Brain microvascular endothelial cell (primary cell): ENCODE measurements around the gene KCNQ5.

Source experiments
- DNase-seq: peaks from one replicate; pipeline ENCODE4 v3.0.0-alpha.2; 2020
- H3K27ac ChIP-seq: fragments of 250-450 bp; sonication (Bioruptor Pico); 2 replicates; pipeline ENCODE4 v1.5.1; 2020; ENCODE audit warnings: mild to moderate bottlenecking, moderate library complexity
- H3K27me3 ChIP-seq: fragments of 250-450 bp; sonication (Bioruptor Pico); replicated peaks from 2 replicates; pipeline ENCODE4 v1.5.1; 2020; ENCODE audit warnings: mild to moderate bottlenecking
- H3K36me3 ChIP-seq: fragments of 250-450 bp; sonication (Bioruptor Pico); replicated peaks from 2 replicates; pipeline ENCODE4 v1.5.1; 2020; ENCODE audit warnings: mild to moderate bottlenecking
- H3K4me3 ChIP-seq: 2 replicates; pipeline ENCODE4 v1.5.1; 2011; ENCODE audit warnings: low read depth, mild to moderate bottlenecking, control low read depth, low read length, moderate library complexity
- CTCF ChIP-seq: IDR thresholded peaks from 2 replicates; pipeline ENCODE4 v1.5.1; 2011; ENCODE audit warnings: low read depth, mild to moderate bottlenecking, moderate library complexity, low read length, control low read depth, inconsistent platforms; ENCODE audit errors: missing control alignments
- in situ Hi-C: cut with HindIII; loops from 2 replicates; pipeline ENCODE4 v1.10.0; 2017; ENCODE audit warnings: low sequenced_read_pairs, low pct_ligation_motif_present

The KCNQ5 gene

GRCh38 chr6:72856801-72857200 lies 234.9 kb downstream of the KCNQ5 start:
- Histone ChIP-seq H3K27me3 (no peaks in the 10 kb centered on the region), H3K27ac (no peak overlapping the region), H3K36me3 (no peaks in the 10 kb centered on the region), H3K4me3 (no peak overlapping the region)
- in situ Hi-C loops, result no loop called here
- no peak for TF ChIP-seq CTCF
- DNase-seq, result no peak

GRCh38 chr6:72857791-72858585 lies 236.1 kb downstream of the KCNQ5 start:
- Histone ChIP-seq H3K4me3 (no peak overlapping the region), H3K27me3 (no peaks in the 10 kb centered on the region), H3K36me3 (no peaks in the 10 kb centered on the region), H3K27ac (no peak overlapping the region)
- TF ChIP-seq CTCF, result no peak
- DNase-seq, result peak; percentile 4
- in situ Hi-C loops, result no loop called here

GRCh38 chr6:72861059-72861458 lies 239.2 kb downstream of the KCNQ5 start:
- Histone ChIP-seq H3K27ac (no peak overlapping the region), H3K27me3 (no peaks in the 10 kb centered on the region), H3K36me3 (no peaks in the 10 kb centered on the region), H3K4me3 (no peak overlapping the region)
- in situ Hi-C loops, result no loop called here
- DNase-seq, result no peak
- no peak for TF ChIP-seq CTCF

- Histone ChIP-seq H3K4me3 (no peak overlapping the region), H3K36me3 (no peaks in the 10 kb centered on the region), H3K27ac (peak overlapping the region; percentile 33), H3K27me3 (no peaks in the 10 kb centered on the region)
- in situ Hi-C loops, result no loop called here
- DNase-seq, result peak; percentile 6
- TF ChIP-seq CTCF, result no peak
Measured at GRCh38 chr6:72861935-72862432, 240.1 kb downstream of the KCNQ5 start.

GRCh38 chr6:72863131-72863530 lies 241.3 kb downstream of the KCNQ5 start:
- no peak for DNase-seq
- Histone ChIP-seq H3K4me3 (no peak overlapping the region), H3K27ac (no peak overlapping the region)

More at GRCh38 chr6:72863131-72863530, 241.3 kb downstream of the KCNQ5 start:
- H3K27me3 ChIP-seq, result no peaks in the 10 kb centered on the region
- H3K36me3 ChIP-seq, result no peaks in the 10 kb centered on the region
- TF ChIP-seq CTCF, result no peak
- in situ Hi-C loops, result no loop called here
